ENCODE data around the gene DDIT4. TPM values are rescaled to one million over a fixed set of nuclear protein-coding genes. Genes with fewer than 3 reads are reported as not detected.

The DDIT4 gene
- total and polyA plus RNA-seq, 9 of the 15 experiments (the other 6 are each of a cell fraction or from before 2014, with no cell fraction given) = 8.2 to 675 (median 159) TPM

- peak; percentile 54 for TF ChIP-seq HMGN3 (IDR thresholded peaks at IDR 0.05; ENCODE audit: borderline replicate concordance, extremely low read depth, insufficient read length, low read depth, low read length)
- peak; percentile 44; the same call in 1 of the 2 replicates for TF ChIP-seq KLF16 (IDR thresholded peaks at IDR 0.05)
- TF ChIP-seq REST (IDR thresholded peaks at IDR 0.05; ENCODE audit: borderline replicate concordance) = no peak
- TF ChIP-seq REST (CRISPR knock-in tag; IDR thresholded peaks at IDR 0.05; ENCODE audit: low read depth) = peak; percentile 83; the same call in 1 of the 2 replicates
- TF ChIP-seq CBX1 (IDR thresholded peaks at IDR 0.05; ENCODE audit: low read depth) = peak; percentile 76; the same call in 1 of the 2 replicates
- TF ChIP-seq ZNF75A (CRISPR knock-in tag; IDR thresholded peaks at IDR 0.05) = 0 out of 2 replicates have a peak, but pooled peaks have one; percentile 50
- peak; percentile 20; the same call in 1 of the 2 replicates for TF ChIP-seq JUN (IDR thresholded peaks at IDR 0.05; ENCODE audit: borderline replicate concordance, low read depth, low read length)
- TF ChIP-seq JUN (CRISPR knock-in tag; IDR thresholded peaks at IDR 0.05; ENCODE audit: borderline replicate concordance) = no peak
- TF ChIP-seq ZNF232 (CRISPR knock-in tag; IDR thresholded peaks at IDR 0.05) = no peak
- 0 out of 2 replicates have a peak, but pooled peaks have one; percentile 51 for TF ChIP-seq BACH1 (tag; IDR thresholded peaks at IDR 0.05)
- TF ChIP-seq USF1 (CRISPR knock-in tag; IDR thresholded peaks at IDR 0.05) = peak; percentile 61; the same call in 1 of the 2 replicates
- TF ChIP-seq TCF3 (CRISPR knock-in tag; IDR thresholded peaks at IDR 0.05) = peak; percentile 43
- peak; percentile 47; the same call in 1 of the 2 replicates for TF ChIP-seq DPF2 (IDR thresholded peaks at IDR 0.05)
- no peak for TF ChIP-seq ZNF77 (CRISPR knock-in tag; IDR thresholded peaks at IDR 0.05)
- TF ChIP-seq RBFOX2 (IDR thresholded peaks at IDR 0.05; ENCODE audit: low read depth, low read length) = peak; percentile 55
- TF ChIP-seq NR4A1 (CRISPR knock-in tag; IDR thresholded peaks at IDR 0.05) = peak; percentile 97; the same call in 1 of the 2 replicates
- TF ChIP-seq NR4A1 (tag; IDR thresholded peaks at IDR 0.05) = peak; percentile 93
- TF ChIP-seq NR2C2 (CRISPR knock-in tag; IDR thresholded peaks at IDR 0.05) = no peak
- TF ChIP-seq NR2C2 (tag; IDR thresholded peaks at IDR 0.05) = peak; percentile 66; the same call in 1 of the 2 replicates
These were observed 43.2 kb downstream of the DDIT4 start (continued) for GRCh38 chr10:72316748-72317435.
